Renal cortical epithelial cell (primary cell): ENCODE results near the gene STAT5B. TPM values are rescaled to one million over a fixed set of nuclear protein-coding genes. Genes with fewer than 3 reads are reported as not detected.
"Not testable (repeated sequence)": the region's sequence is repeated elsewhere in the genome, so short reads cannot be mapped to it uniquely, and the experiment has no call there.

Source experiments
- DNase-seq: peaks from one replicate; pipeline ENCODE4 v3.0.0-alpha.2; 2011; ENCODE audit warnings: low read depth
- total RNA-seq: library from RNA; depleted of rRNA; stranded (reverse); fragments of >200 nt; gene quantifications from 2 replicates; pipeline ENCODE4 v1.2.3, GENCODE V29; 2014

Gene STAT5B
- total RNA-seq, result 17.2 and 27.2 TPM in 2 replicates

DNA sequence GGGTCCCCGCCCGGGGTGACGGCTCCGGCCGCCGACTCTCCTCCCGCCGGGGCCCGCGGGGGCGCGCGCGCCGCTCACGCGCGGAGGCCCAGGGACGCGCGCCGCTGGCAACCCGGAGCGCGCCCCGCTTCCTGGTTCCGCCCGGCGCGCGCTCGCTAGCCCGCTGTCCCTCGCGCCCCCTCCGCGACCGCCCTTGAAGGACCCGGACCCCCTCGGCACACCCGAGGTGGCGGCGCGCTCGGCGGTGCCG is at the start of gene STAT5B:
Gene STAT5B (minus strand): TSS at position 33 of the 250 bp plus-strand sequence. CDS start 44,264 bp downstream, outside the sequence.
- no peak for DNase-seq

DNA sequence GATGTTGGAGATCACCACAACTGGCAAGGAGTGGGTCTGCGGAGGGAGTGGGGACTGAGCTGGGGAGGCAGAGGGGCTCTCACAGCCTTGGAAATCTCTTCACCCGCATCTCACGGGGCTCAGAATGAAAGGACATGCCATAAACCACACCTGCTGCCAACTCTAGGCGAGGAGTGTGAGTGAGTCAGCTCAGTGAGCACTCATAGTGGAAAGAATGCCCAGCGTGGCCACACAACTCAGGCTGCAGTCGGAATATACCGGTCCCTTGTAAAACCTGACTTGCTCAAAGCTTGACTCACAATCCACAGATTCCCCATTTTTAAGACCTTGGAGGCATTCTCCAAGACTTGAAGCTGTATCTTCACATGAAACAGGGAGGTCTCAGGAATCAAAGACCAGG is 48.8 kb upstream of the STAT5B start:
- DNase-seq, result peak; percentile 93

DNA sequence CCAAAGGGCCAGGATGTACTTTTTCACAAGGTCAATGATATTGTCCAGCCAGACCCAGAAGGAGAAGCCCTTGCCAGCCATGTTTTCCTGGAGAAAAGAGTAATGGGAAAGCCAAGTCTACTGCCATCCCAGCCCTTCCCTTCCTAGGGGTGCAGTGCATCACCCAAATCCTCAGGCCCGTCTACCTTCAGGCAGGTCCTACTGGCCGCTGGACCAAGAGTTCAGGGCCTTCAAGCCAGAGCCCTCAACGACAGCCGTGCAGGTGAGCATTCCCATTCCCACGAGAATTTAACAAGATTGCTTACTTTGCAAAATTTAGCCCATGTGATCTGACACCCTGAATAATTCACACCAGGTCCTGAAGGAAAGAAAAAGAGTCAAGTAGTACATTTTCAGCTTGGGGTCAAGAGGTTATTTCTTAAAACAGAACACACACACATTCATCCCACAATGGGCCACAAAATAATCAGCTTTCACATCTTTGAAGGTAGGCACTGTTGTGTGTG is 47.1 kb upstream of the STAT5B start:
- no peak for DNase-seq

- DNase-seq, result peak; percentile 86
These were observed 46.4 kb upstream of the STAT5B start for GRCh38 chr17:42322382-42323267.

GRCh38 chr17:42321555-42321954 is 45.4 kb upstream of the STAT5B start:
- no peak for DNase-seq

- not testable (repeated sequence) for DNase-seq
These were observed 41.8 kb upstream of the STAT5B start for GRCh38 chr17:42317967-42318366.

GRCh38 chr17:42317266-42317845 is 41.2 kb upstream of the STAT5B start:
- DNase-seq, result no peak

GRCh38 chr17:42316755-42317154 is 40.6 kb upstream of the STAT5B start:
- DNase-seq, result no peak

DNA sequence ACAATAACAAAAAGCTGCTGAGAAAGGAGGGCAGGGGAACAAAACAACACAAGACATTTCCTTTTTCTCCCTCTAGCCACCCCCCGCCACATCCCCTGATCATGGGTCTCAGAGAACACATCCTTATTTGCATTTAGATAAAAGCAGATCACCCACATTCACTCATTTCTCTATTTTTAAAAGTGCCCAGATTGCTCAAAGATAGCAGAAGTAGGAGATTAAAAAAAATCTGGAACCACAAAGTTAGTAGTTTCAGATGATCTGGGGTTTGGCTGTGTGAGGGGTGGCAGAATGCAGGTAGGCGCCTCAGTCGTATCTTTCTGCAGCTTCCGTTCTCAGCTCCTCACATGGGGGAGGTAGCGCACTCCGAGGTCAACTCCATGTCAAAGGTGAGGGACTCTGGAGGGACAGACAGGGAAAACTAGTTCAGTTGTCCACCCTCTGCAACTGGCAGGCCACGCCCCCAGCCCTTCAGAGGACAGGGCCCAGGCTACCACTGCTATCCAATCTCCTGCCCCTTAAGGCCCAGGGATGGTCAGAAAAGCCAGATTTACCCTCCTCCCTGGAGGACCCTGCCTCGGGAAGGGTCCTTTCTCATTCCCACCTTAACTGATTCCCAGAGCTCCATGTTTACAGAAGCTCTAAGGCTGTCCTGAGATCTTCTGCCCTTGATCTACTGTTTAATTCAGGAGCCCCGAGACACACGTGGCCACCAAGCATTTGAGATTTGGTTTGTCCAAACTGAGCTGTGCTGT is 39.4 kb upstream of the STAT5B start:
- no peak for DNase-seq

GRCh38 chr17:42313773-42314566 is 37.8 kb upstream of the STAT5B start:
- peak; percentile 40 for DNase-seq

GRCh38 chr17:42313389-42313772 is 37.2 kb upstream of the STAT5B start:
- DNase-seq, result no peak

GRCh38 chr17:42312285-42313130 is 36.3 kb upstream of the STAT5B start:
- peak; percentile 73 for DNase-seq

DNA sequence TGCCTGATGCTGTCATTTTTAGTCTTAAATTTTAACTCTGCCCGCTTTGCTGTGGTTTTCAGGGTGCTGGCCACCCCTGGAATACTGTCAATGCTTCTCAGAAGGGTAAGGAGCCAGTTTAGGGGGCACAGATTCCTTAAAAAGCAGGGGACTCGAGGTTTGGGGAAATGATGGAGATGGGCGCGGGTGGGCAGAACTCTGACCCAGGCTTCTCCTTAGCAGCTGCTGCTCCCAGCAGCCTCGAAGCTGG is 35.8 kb upstream of the STAT5B start:
- no peak for DNase-seq

DNA sequence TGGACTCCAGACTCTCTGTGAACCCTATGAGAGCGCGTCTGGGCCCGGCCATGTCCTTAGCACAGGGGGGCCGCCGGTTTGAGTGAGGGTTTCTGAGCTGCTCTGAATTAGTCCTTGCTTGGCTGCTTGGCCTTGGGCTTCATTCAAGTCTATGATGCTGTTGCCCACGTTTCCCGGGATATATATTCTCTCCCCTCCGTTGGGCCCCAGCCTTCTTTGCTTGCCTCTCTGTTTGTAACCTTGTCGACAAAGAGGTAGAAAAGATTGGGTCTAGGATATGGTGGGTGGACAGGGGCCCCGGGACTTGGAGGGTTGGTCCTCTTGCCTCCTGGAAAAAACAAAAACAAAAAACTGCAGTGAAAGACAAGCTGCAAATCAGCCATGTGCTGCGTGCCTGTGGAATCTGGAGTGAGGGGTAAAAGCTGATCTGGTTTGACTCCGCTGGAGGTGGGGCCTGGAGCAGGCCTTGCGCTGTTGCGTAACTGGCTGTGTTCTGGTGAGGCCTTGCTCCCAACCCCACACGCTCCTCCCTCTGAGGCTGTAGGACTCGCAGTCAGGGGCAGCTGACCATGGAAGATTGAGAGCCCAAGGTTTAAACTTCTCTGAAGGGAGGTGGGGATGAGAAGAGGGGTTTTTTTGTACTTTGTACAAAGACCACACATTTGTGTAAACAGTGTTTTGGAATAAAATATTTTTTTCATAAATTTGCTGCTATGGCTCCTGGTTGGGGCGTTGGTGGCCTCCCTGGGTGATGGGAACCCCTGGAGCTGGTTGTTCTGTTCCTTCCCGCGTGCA is 35.2 kb upstream of the STAT5B start:
- peak; percentile 92 for DNase-seq

DNA sequence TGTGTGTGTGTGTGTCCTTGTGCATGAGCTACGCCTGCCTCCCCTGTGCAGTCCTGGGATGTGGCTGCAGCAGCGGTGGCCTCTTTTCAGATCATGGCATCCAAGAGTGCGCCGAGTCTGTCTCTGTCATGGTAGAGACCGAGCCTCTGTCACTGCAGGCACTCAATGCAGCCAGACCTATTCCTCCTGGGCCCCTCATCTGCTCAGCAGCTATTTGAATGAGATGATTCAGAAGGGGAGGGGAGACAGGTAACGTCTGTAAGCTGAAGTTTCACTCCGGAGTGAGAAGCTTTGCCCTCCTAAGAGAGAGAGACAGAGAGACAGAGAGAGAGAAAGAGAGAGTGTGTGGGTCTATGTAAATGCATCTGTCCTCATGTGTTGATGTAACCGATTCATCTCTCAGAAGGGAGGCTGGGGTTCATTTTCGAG is 34.6 kb upstream of the STAT5B start:
- DNase-seq, result no peak

DNA sequence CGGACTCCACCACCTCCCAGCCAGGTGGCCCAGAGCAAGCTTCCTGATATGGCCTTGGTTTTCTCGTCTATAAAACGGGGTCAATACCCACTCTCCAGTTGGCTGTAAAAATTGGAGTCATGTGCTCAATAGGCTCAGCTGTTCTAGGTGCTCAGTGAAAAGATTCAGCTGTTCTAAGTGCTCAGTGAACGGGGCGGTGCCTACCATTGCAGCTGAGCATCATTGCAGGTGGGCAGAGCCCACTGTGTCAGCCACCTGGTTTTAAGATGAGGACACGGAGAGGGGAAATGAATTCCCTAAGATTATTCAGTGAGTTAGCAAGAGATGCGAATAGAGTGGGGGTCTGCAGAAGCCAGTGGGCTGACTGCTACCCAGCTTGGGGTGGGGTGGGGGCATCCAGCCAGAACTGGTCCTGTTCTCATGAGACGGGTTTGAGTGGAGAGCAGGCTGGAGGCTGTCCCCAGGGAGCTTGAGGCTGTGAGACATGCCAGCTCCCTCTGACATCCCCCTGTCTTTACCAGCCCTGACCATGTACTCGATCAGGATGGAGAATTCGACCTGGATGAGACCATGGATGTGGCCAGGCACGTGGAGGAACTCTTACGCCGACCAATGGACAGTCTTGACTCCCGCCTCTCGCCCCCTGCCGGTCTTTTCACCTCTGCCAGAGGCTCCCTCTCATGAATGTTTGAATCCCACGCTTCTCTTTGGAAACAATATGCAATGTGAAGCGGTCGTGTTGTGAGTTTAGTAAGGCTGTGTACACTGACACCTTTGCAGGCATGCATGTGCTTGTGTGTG is 34.0 kb upstream of the STAT5B start:
- no peak for DNase-seq

- DNase-seq, result no peak
These were observed 33.0 kb upstream of the STAT5B start for GRCh38 chr17:42309142-42309541.

DNA sequence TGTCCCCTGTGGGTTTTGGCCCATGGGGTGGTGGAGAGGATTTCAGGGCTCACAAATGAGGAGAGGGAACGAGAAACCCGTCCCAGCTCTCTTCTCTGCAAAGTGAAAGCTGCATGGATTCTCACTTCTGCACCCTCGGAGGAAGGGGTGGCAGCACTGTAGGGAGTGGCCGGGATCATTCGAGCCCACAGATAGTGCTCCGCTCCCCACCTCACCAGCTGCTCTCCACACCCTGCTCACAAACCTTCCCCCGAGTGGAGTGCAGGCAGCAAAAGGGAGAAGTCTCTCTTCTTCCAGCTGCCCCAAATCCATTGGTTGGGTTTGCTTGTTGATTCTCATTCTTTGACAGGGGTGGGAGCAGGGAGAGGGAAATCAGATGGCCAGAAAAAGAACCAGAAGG is 32.3 kb upstream of the STAT5B start:
- DNase-seq, result no peak

GRCh38 chr17:42307362-42307927 is 31.3 kb upstream of the STAT5B start:
- DNase-seq, result no peak
